ENCODE data around the gene CEP126. TPM values are rescaled to one million over a fixed set of nuclear protein-coding genes. Genes with fewer than 3 reads are reported as not detected.

CEP126 gene
- total RNA-seq, 6 experiments from 2014 or later, result 1.8 to 2.4 (median 2.1) TPM

DNA sequence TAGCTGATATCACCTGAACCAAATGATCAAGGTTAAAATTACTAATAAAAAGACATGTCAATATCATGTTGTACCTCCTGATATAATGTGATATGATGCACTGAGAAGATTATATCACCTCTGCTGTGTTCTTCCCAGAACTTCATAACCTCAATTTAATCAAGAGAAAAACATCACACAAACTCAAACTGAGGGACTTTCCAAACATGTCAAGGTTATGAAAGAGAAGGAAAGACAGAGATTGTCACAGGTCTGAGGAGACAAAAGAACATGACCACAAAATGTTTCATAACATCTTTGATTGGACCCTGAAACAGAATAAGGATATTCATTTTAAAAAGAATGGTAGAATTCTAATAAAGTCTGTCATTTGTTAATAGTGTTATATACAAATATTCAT, 89.4 kb downstream of the CEP126 start:
- Mint-ChIP-seq H3K36me3 (ENCODE audit: low read depth) (no peaks in the 10 kb centered on the region), H3K4me1 (ENCODE audit: low read depth) (peaks cover 9% of the 10 kb centered on the region), H3K27me3 (ENCODE audit: insufficient read depth) (no peaks in the 10 kb centered on the region), H3K27ac (no peak overlapping the region), H3K4me3 (no peak overlapping the region), H3K9me3 (no peaks in the 10 kb centered on the region)
- TF ChIP-seq, protein P1, sequence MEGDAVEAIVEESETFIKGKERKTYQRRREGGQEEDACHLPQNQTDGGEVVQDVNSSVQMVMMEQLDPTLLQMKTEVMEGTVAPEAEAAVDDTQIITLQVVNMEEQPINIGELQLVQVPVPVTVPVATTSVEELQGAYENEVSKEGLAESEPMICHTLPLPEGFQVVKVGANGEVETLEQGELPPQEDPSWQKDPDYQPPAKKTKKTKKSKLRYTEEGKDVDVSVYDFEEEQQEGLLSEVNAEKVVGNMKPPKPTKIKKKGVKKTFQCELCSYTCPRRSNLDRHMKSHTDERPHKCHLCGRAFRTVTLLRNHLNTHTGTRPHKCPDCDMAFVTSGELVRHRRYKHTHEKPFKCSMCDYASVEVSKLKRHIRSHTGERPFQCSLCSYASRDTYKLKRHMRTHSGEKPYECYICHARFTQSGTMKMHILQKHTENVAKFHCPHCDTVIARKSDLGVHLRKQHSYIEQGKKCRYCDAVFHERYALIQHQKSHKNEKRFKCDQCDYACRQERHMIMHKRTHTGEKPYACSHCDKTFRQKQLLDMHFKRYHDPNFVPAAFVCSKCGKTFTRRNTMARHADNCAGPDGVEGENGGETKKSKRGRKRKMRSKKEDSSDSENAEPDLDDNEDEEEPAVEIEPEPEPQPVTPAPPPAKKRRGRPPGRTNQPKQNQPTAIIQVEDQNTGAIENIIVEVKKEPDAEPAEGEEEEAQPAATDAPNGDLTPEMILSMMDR (IDR thresholded peaks at IDR 0.05), result no peak
- no peak for DNase-seq

DNA sequence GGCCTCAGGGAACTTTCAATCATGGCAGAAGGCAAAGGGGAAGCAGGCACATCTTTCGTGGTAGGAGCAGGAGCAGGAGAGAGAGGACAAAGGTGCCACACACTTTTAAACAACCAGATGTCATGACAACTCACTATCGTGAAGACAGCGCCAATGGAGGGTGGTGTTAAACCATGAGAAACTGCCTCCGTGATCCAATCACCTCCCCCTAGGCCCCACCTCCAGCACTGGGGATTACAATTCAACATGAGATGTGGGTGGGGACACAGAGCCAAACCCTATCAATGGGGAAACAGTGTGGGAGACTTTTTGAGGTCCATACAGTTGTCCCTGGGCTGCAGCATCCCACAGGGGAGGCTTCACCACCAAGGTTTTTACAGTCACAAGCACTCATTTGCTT, 90.5 kb downstream of the CEP126 start:
- H3K27me3 Mint-ChIP-seq (ENCODE audit: insufficient read depth), result no peaks in the 10 kb centered on the region
- TF ChIP-seq, protein P1 (IDR thresholded peaks at IDR 0.05), result no peak
- H3K4me1 Mint-ChIP-seq (ENCODE audit: low read depth), result peaks cover 17% of the 10 kb centered on the region

DNA sequence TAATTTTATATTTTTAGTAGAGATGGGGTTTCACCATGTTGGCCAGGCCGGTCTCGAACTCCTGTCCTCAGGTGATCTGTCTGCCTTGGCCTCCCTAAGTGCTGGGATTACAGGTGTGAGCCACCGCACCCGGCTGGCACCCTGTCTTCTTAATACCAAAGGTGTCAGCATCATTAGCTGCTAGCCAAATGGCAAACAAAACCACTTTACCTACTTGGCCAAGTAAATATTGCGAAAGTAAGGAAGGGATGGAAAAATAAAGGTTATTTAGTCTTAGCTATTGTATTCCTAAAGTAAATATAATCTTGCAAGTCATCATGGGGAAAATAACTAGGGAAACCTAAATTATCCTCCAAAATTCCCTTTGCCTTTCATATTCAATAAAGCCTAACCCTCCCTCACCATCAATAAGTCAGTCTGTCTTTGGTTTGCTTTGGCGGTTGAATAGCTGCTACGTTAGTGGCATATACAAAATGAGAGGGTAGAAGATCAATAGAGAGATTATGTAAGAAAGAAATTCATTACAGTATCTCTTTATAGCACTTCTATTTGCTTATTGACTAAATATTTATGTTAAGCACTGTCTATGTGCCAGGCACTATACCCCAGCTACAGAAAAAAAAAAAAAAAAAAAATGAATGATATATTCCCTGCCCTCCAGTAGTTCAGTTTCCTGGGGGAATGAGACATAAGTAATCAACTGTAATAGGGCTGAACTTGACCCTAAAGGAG, 92.2 kb downstream of the CEP126 start:
- H3K4me1 Mint-ChIP-seq (ENCODE audit: low read depth), result peaks cover 32% of the 10 kb centered on the region
- no peaks in the 10 kb centered on the region for H3K36me3 Mint-ChIP-seq (ENCODE audit: low read depth)
- TF ChIP-seq, protein P1 (IDR thresholded peaks at IDR 0.05), result no peak
- no peak for DNase-seq
- no peaks in the 10 kb centered on the region for H3K27me3 Mint-ChIP-seq (ENCODE audit: insufficient read depth)
- no peak overlapping the region for H3K4me3 Mint-ChIP-seq
- H3K27ac Mint-ChIP-seq, result no peak overlapping the region
- no peaks in the 10 kb centered on the region for H3K9me3 Mint-ChIP-seq

More for the DNA sequence above, 90.5 kb downstream of the CEP126 start:
- DNase-seq, result no peak
- Mint-ChIP-seq H3K9me3 (no peaks in the 10 kb centered on the region), H3K27ac (no peak overlapping the region), H3K4me3 (no peak overlapping the region), H3K36me3 (ENCODE audit: low read depth) (no peaks in the 10 kb centered on the region)

DNA sequence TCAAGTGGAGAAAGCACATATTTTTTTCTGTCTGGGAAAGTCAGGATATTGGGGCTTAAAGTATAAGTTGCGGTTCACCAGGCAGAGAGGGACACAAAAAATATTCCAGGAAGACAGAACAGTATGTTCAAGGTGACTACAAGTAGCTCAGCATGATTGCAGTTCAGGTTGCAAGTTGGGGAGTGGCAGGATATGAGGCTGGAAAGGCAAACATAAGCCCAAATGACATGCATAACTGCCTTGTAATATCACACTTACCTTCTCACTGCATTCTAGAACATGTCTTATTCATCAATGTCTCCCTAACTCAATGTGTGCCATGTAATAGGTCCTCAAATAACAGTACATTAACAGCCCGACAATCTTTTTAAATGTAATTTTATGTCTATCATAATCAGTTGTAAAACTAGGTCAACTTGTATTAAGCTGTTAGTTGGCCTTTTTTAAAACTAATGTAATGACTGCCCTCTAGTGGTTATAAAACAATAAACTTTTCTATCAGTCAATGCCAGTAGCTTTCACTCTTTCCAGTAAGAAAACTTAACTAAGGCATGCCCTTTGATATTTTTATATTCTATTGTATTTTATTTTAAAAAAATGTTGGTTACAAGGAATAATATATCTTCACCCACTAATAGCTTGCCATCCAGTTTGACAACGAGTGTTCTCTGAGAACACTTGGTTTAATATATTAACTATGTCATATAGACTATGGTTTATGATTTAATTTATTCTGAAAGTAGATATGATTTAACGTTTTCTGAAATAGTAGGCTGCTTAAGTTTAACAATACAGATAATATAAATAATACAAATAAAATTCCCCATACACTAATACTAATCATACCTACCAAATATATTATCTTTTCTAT, 93.0 kb downstream of the CEP126 start:
- no peaks in the 10 kb centered on the region for H3K27me3 Mint-ChIP-seq (ENCODE audit: insufficient read depth)
- no peaks in the 10 kb centered on the region for H3K9me3 Mint-ChIP-seq
- no peaks in the 10 kb centered on the region for H3K36me3 Mint-ChIP-seq (ENCODE audit: low read depth)
- TF ChIP-seq, protein P1 (IDR thresholded peaks at IDR 0.05), result peak; percentile 89
- H3K27ac Mint-ChIP-seq, result no peak overlapping the region
- DNase-seq, result peak; percentile 61
- peaks cover 40% of the 10 kb centered on the region for H3K4me1 Mint-ChIP-seq (ENCODE audit: low read depth)
- no peak overlapping the region for H3K4me3 Mint-ChIP-seq

DNA sequence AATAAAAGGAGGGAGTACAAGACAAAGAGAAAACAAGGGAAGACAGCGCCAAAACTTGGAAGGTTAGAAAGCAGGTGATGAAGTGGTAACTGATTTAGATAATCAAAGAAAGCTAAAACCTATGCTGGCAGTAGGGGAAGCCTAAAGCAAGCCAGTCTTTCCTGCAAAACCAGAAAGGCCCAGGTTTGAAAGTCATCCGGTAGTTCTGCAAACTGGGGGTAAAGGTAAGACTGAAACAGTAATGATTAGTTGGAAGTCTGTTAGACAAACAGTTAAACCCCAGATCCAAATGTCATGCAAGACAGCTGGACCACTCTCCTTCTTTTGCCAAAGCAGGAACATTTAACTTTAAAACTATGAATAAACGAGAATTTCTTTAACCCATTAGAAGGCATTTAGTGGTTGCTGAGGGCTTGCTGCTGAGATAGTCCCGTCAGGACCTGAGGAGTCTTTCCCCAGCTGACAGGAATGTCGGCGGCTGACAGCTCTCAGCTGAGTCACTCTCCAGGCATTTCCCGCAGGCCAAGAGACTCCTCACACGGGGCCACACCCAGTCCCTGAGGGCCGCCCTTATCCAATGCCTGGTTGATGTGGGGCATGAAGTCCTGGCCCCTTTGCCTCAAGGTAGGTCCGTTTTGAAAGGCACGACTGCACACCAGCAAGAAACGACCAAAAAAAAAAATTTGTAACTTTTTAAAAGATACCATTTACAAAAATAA, 96.1 kb downstream of the CEP126 start:
- TF ChIP-seq, protein P1 (IDR thresholded peaks at IDR 0.05), result no peak
- peak; percentile 74 for DNase-seq
- peak overlapping the region; percentile 65 for H3K4me3 Mint-ChIP-seq
- peaks cover 46% of the 10 kb centered on the region for H3K4me1 Mint-ChIP-seq (ENCODE audit: low read depth)
- peak overlapping the region; percentile 70 for H3K27ac Mint-ChIP-seq
- no peaks in the 10 kb centered on the region for H3K36me3 Mint-ChIP-seq (ENCODE audit: low read depth)
- H3K27me3 Mint-ChIP-seq (ENCODE audit: insufficient read depth), result peaks cover 2% of the 10 kb centered on the region; the same call in 1 of the 2 replicates
- no peaks in the 10 kb centered on the region for H3K9me3 Mint-ChIP-seq
